Loucy (cell line): ENCODE results near the gene CNOT2.

Source experiments
- H2AFZ ChIP-seq: fragments of 200-600 bp; sonication (generic); 2 replicates; pipeline ENCODE4 v1.6.0; 2016; ENCODE audit warnings: antibody characterized with exemption, mild to moderate bottlenecking, low read length, moderate library complexity
- H3F3A ChIP-seq: fragments of 200-600 bp; 2 replicates; pipeline ENCODE4 v1.6.0; 2016; ENCODE audit warnings: antibody characterized with exemption, low read depth, mild to moderate bottlenecking
- H3K27me3 ChIP-seq: fragments of 200-600 bp; sonication (generic); 2 replicates; pipeline ENCODE4 v1.6.1; 2014; ENCODE audit warnings: low read length, mild to moderate bottlenecking; ENCODE audit not compliant: insufficient read depth, poor library complexity, severe bottlenecking
- H3K36me3 ChIP-seq: fragments of 200-600 bp; sonication (generic); 2 replicates; pipeline ENCODE4 v1.6.1; 2016; ENCODE audit warnings: low read length; ENCODE audit not compliant: insufficient read depth
- H3K4me1 ChIP-seq: fragments of 200-600 bp; sonication (generic); 2 replicates; pipeline ENCODE4 v1.5.1; 2014; ENCODE audit warnings: low read length, mild to moderate bottlenecking; ENCODE audit not compliant: insufficient read depth, poor library complexity, severe bottlenecking
- H3K4me2 ChIP-seq: fragments of 200-600 bp; sonication (generic); 2 replicates; pipeline ENCODE4 v1.6.0; 2014; ENCODE audit warnings: antibody characterized with exemption, low read length, low read depth, mild to moderate bottlenecking; ENCODE audit not compliant: poor library complexity, severe bottlenecking
- H3K4me3 ChIP-seq: fragments of 200-600 bp; sonication (generic); 2 replicates; pipeline ENCODE4 v1.5.1; 2014; ENCODE audit warnings: low read length, mild to moderate bottlenecking, mixed read lengths; ENCODE audit not compliant: poor library complexity, severe bottlenecking
- H3K79me2 ChIP-seq: fragments of 200-600 bp; sonication (generic); 2 replicates; pipeline ENCODE4 v1.6.1; 2014; ENCODE audit warnings: low read length; ENCODE audit not compliant: insufficient read depth
- H3K9ac ChIP-seq: fragments of 200-600 bp; sonication (generic); 2 replicates; pipeline ENCODE4 v1.6.0; 2014; ENCODE audit warnings: mild to moderate bottlenecking, low read depth, low read length, moderate library complexity; ENCODE audit not compliant: poor library complexity, severe bottlenecking
- H3K9me2 ChIP-seq: fragments of 200-600 bp; sonication (generic); replicated peaks from 2 replicates; pipeline ENCODE4 v1.6.1; 2016; ENCODE audit warnings: low read depth, low read length, mixed read lengths
- H3K9me3 ChIP-seq: fragments of 200-600 bp; sonication (generic); 2 replicates; pipeline ENCODE4 v1.6.1; 2014; ENCODE audit warnings: mild to moderate bottlenecking, antibody characterized with exemption, low read length, low read depth; ENCODE audit not compliant: insufficient read depth
- H4K20me1 ChIP-seq: fragments of 200-600 bp; sonication (generic); 2 replicates; pipeline ENCODE4 v1.6.0; 2014; ENCODE audit warnings: antibody characterized with exemption, low read length, mild to moderate bottlenecking; ENCODE audit not compliant: insufficient read depth, poor library complexity, severe bottlenecking
- CTCF ChIP-seq: fragments of 200-600 bp; sonication (generic); conservative IDR thresholded peaks from 2 replicates; pipeline ENCODE4 v1.5.1; 2014; ENCODE audit warnings: mild to moderate bottlenecking, antibody characterized with exemption, low read length
- EZH2phosphoT487 ChIP-seq: fragments of 200-600 bp; IDR thresholded peaks from 2 replicates; pipeline ENCODE4 v1.6.1; 2018; ENCODE audit warnings: antibody characterized with exemption, mild to moderate bottlenecking, moderate library complexity, borderline replicate concordance

CNOT2 gene

GRCh38 chr12:70272510-70272909 lies 29.3 kb downstream of the CNOT2 start:
- no peak for TF ChIP-seq CTCF
- no peak for TF ChIP-seq EZH2phosphoT487
- peaks cover 26% of the 10 kb centered on the region for H3K4me1 ChIP-seq
- no peak overlapping the region for H2AFZ ChIP-seq
- no peak overlapping the region for H3K9ac ChIP-seq
- peaks cover 94% of the 10 kb centered on the region for H4K20me1 ChIP-seq
- no peak overlapping the region for H3K4me2 ChIP-seq
- no peak overlapping the region for H3K4me3 ChIP-seq
- 0 out of 2 replicates have a peak, but pooled peaks cover 6% of the 10 kb centered on the region for H3K36me3 ChIP-seq
- H3K79me2 ChIP-seq: peaks cover 99% of the 10 kb centered on the region
- no peaks in the 10 kb centered on the region; the same call in 1 of the 2 replicates for H3K9me3 ChIP-seq
- H3K27me3 ChIP-seq: no peaks in the 10 kb centered on the region
- no peaks in the 10 kb centered on the region for H3K9me2 ChIP-seq
- H3F3A ChIP-seq: no peaks in the 10 kb centered on the region

- H3K79me2 ChIP-seq: peaks cover 99% of the 10 kb centered on the region
- H3K9me3 ChIP-seq: no peaks in the 10 kb centered on the region; the same call in 1 of the 2 replicates
- H3K4me1 ChIP-seq: peaks cover 8% of the 10 kb centered on the region
- H3K9me2 ChIP-seq: no peaks in the 10 kb centered on the region
- no peak overlapping the region for H3K9ac ChIP-seq
- H2AFZ ChIP-seq: no peak overlapping the region
- H3K27me3 ChIP-seq: no peaks in the 10 kb centered on the region
- H3F3A ChIP-seq: no peaks in the 10 kb centered on the region
- TF ChIP-seq EZH2phosphoT487 (no peak), CTCF (no peak)
- peaks cover 92% of the 10 kb centered on the region for H4K20me1 ChIP-seq
- no peak overlapping the region for H3K4me2 ChIP-seq
- no peak overlapping the region for H3K4me3 ChIP-seq
- peaks cover 24% of the 10 kb centered on the region; the same call in 1 of the 2 replicates for H3K36me3 ChIP-seq
Measured at GRCh38 chr12:70275045-70275444, 31.8 kb downstream of the CNOT2 start.

GRCh38 chr12:70277973-70278372 lies 34.7 kb downstream of the CNOT2 start:
- H3K4me2 ChIP-seq: no peak overlapping the region
- H3K4me1 ChIP-seq: no peaks in the 10 kb centered on the region
- H3K36me3 ChIP-seq: peaks cover 42% of the 10 kb centered on the region; the same call in 1 of the 2 replicates
- H3K9me2 ChIP-seq: no peaks in the 10 kb centered on the region
- H3F3A ChIP-seq: no peaks in the 10 kb centered on the region
- no peak overlapping the region for H2AFZ ChIP-seq
- no peak overlapping the region for H3K4me3 ChIP-seq
- no peak overlapping the region for H3K9ac ChIP-seq
- TF ChIP-seq EZH2phosphoT487: no peak
- no peak for TF ChIP-seq CTCF
- peaks cover 94% of the 10 kb centered on the region for H3K79me2 ChIP-seq
- peaks cover 84% of the 10 kb centered on the region for H4K20me1 ChIP-seq
- H3K27me3 ChIP-seq: no peaks in the 10 kb centered on the region
- no peaks in the 10 kb centered on the region; the same call in 1 of the 2 replicates for H3K9me3 ChIP-seq
